ENCODE data around the gene ZNF280D.

DNA sequence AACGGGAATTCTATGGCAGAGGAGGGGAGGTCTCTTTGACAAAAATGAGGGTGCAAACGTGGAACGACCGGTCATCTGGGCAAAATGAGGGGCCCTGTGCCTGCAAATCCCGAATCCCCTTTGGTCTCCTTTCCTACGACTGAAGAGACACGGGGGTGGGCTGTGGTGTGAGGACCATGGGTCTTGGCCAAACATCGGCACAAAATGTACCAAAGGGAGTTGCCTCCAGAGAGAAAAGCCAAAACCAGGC is 498 bp downstream of the ZNF280D start:
- TF ChIP-seq, protein P1, sequence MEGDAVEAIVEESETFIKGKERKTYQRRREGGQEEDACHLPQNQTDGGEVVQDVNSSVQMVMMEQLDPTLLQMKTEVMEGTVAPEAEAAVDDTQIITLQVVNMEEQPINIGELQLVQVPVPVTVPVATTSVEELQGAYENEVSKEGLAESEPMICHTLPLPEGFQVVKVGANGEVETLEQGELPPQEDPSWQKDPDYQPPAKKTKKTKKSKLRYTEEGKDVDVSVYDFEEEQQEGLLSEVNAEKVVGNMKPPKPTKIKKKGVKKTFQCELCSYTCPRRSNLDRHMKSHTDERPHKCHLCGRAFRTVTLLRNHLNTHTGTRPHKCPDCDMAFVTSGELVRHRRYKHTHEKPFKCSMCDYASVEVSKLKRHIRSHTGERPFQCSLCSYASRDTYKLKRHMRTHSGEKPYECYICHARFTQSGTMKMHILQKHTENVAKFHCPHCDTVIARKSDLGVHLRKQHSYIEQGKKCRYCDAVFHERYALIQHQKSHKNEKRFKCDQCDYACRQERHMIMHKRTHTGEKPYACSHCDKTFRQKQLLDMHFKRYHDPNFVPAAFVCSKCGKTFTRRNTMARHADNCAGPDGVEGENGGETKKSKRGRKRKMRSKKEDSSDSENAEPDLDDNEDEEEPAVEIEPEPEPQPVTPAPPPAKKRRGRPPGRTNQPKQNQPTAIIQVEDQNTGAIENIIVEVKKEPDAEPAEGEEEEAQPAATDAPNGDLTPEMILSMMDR (IDR thresholded peaks at IDR 0.05; ENCODE audit: low read length) = no peak
- TF ChIP-seq EZH2 (IDR thresholded peaks at IDR 0.05; ENCODE audit: borderline replicate concordance, low read length) = no peak

Data from OCI-LY1 (cell line).